Endodermal cell (in vitro differentiated cells): ENCODE measurements around the gene CACNA1D. TPM values are rescaled to one million over a fixed set of nuclear protein-coding genes. Genes with fewer than 3 reads are reported as not detected.

Experiments used
- DNase-seq: peaks from one replicate; pipeline ENCODE4 v3.0.0-alpha.2; 2017
- H3K27ac ChIP-seq: 2 replicates; pipeline ENCODE4 v1.5.1; 2013; ENCODE audit warnings: mild to moderate bottlenecking, low read depth, low read length, moderate library complexity
- H3K27me3 ChIP-seq: 2 replicates; pipeline ENCODE4 v1.6.1; 2013; ENCODE audit warnings: mild to moderate bottlenecking, low read length, moderate library complexity; ENCODE audit not compliant: insufficient read depth, control insufficient read depth, poor library complexity, severe bottlenecking
- H3K36me3 ChIP-seq: 2 replicates; pipeline ENCODE4 v1.7.0; 2013; ENCODE audit warnings: mild to moderate bottlenecking, low read length, moderate library complexity; ENCODE audit not compliant: control insufficient read depth, insufficient read depth
- H3K4me1 ChIP-seq: one replicate; pipeline ENCODE4 v1.7.0; 2013; ENCODE audit warnings: low read length; ENCODE audit not compliant: control insufficient read depth, insufficient read depth
- H3K4me3 ChIP-seq: 2 replicates; pipeline ENCODE4 v1.5.1; 2013; ENCODE audit warnings: mild to moderate bottlenecking, low read length, moderate library complexity
- H3K9ac ChIP-seq: 2 replicates; pipeline ENCODE4 v1.6.1; 2013; ENCODE audit warnings: mild to moderate bottlenecking, low read length, moderate library complexity; ENCODE audit not compliant: poor library complexity, severe bottlenecking; ENCODE audit errors: extremely low read depth
- H3K9me3 ChIP-seq: 2 replicates; pipeline ENCODE4 v1.6.1; 2013; ENCODE audit warnings: mild to moderate bottlenecking, low read length, moderate library complexity; ENCODE audit not compliant: control insufficient read depth
- H3K27ac Mint-ChIP-seq: 2 replicates; pipeline ENCODE4 v1.8.0; 2020; ENCODE audit warnings: mixed read lengths
- H3K27me3 Mint-ChIP-seq: 2 replicates; pipeline ENCODE4 v1.8.0; 2021; ENCODE audit warnings: mild to moderate bottlenecking, mixed read lengths; ENCODE audit not compliant: insufficient read depth
- H3K36me3 Mint-ChIP-seq: 2 replicates; pipeline ENCODE4 v1.8.0; 2020; ENCODE audit warnings: low read depth, mixed read lengths
- H3K4me1 Mint-ChIP-seq: 2 replicates; pipeline ENCODE4 v1.8.0; 2020; ENCODE audit warnings: mixed read lengths
- H3K4me3 Mint-ChIP-seq: 2 replicates; pipeline ENCODE4 v1.8.0; 2020; ENCODE audit warnings: mild to moderate bottlenecking, moderate library complexity, mixed read lengths
- H3K9me3 Mint-ChIP-seq: 2 replicates; pipeline ENCODE4 v1.8.0; 2020; ENCODE audit warnings: mild to moderate bottlenecking, mixed read lengths
- CTCF ChIP-seq: fragments of 200-600 bp; sonication (generic); conservative IDR thresholded peaks from 2 replicates; pipeline ENCODE4 v1.5.0; 2021; ENCODE audit warnings: antibody characterized with exemption, mild to moderate bottlenecking
- WGBS, 2 experiments: methylation state at CpG; one replicate each; pipeline versions ENCODE4 v1.1.5 to v1.1.7; 2013; ENCODE audit warnings: missing lambda C conversion rate in 2 of 2, mixed read lengths in 1 of 2; ENCODE audit not compliant: insufficient coverage in 1 of 2, insufficient read length in 1 of 2; 5-methylcytosine and 5-hydroxymethylcytosine counted together
- total RNA-seq, 2 donors: library from RNA; stranded (reverse); fragmentation: NEBNext Ultra II Directional in 1 of 2; extraction: Animal tissue kit (Norgen Biotek cat#: 25700) in 1 of 2; gene quantifications; 2 replicates in 1 of 2; 3 replicates in 1 of 2; pipeline ENCODE4 v1.2.1, GENCODE V29; 2021

Gene CACNA1D
- total RNA-seq, 2 donors from 2014 or later = 2.2 to 3.8 TPM

GRCh38 chr3:53791317-53791716 is 296.9 kb downstream of the CACNA1D start:
- TF ChIP-seq CTCF = no peak
- no peaks in the 10 kb centered on the region for H3K4me1 ChIP-seq
- H3K27ac ChIP-seq = no peak overlapping the region
- DNase-seq = no peak
- Mint-ChIP-seq H3K4me3 (no peak overlapping the region), H3K9me3 (no peaks in the 10 kb centered on the region), H3K27ac (no peak overlapping the region), H3K27me3 (peaks cover 13% of the 10 kb centered on the region), H3K4me1 (peaks cover 5% of the 10 kb centered on the region), H3K36me3 (no peaks in the 10 kb centered on the region)
- WGBS, 2 experiments = 90 to 91% methylated on average over 5 to 7 of the region's 7 CpGs
- no peak overlapping the region for H3K9ac ChIP-seq
- no peaks in the 10 kb centered on the region for H3K9me3 ChIP-seq
- H3K36me3 ChIP-seq = no peaks in the 10 kb centered on the region
- no peaks in the 10 kb centered on the region for H3K27me3 ChIP-seq
- no peak overlapping the region for H3K4me3 ChIP-seq

- H3K27ac ChIP-seq = no peak overlapping the region
- WGBS, 2 experiments = 80 to 92% methylated on average over 1 to 3 of the region's 3 CpGs
- DNase-seq = no peak
These were observed 298.5 kb downstream of the CACNA1D start for GRCh38 chr3:53792866-53793265.

GRCh38 chr3:53794597-53794996 is 300.2 kb downstream of the CACNA1D start:
- H3K27me3 ChIP-seq = no peaks in the 10 kb centered on the region
- no peak for DNase-seq
- H3K9ac ChIP-seq = no peak overlapping the region

More at GRCh38 chr3:53792866-53793265, 298.5 kb downstream of the CACNA1D start:
- no peak overlapping the region for H3K4me3 ChIP-seq
- no peaks in the 10 kb centered on the region for H3K4me1 ChIP-seq
- no peak for TF ChIP-seq CTCF
- no peak overlapping the region for H3K9ac ChIP-seq
- H3K4me1 Mint-ChIP-seq = peaks cover 5% of the 10 kb centered on the region
- H3K36me3 Mint-ChIP-seq = no peaks in the 10 kb centered on the region
- H3K36me3 ChIP-seq = no peaks in the 10 kb centered on the region
- H3K9me3 Mint-ChIP-seq = no peaks in the 10 kb centered on the region
- H3K9me3 ChIP-seq = no peaks in the 10 kb centered on the region
- H3K27me3 Mint-ChIP-seq = peaks cover 3% of the 10 kb centered on the region
- H3K27ac Mint-ChIP-seq = no peak overlapping the region
- no peaks in the 10 kb centered on the region for H3K27me3 ChIP-seq
- no peak overlapping the region for H3K4me3 Mint-ChIP-seq

More at GRCh38 chr3:53794597-53794996, 300.2 kb downstream of the CACNA1D start:
- no peaks in the 10 kb centered on the region for H3K9me3 Mint-ChIP-seq
- H3K27me3 Mint-ChIP-seq = no peaks in the 10 kb centered on the region
- no peak overlapping the region for H3K27ac Mint-ChIP-seq
- no peak for TF ChIP-seq CTCF
- H3K4me3 ChIP-seq = no peak overlapping the region
- no peaks in the 10 kb centered on the region for H3K4me1 Mint-ChIP-seq
- H3K36me3 Mint-ChIP-seq = no peaks in the 10 kb centered on the region
- H3K4me3 Mint-ChIP-seq = no peak overlapping the region
- no peaks in the 10 kb centered on the region for H3K9me3 ChIP-seq
- no peaks in the 10 kb centered on the region for H3K36me3 ChIP-seq
- no peaks in the 10 kb centered on the region for H3K4me1 ChIP-seq
- H3K27ac ChIP-seq = no peak overlapping the region
- WGBS, 2 experiments = 54% methylated on average over 3 of the region's 3 CpGs; no CpG with 5 or more reads in 1 of the 2 experiments
